ENCODE data around the gene CCDC159. TPM values are rescaled to one million over a fixed set of nuclear protein-coding genes. Genes with fewer than 3 reads are reported as not detected.

CCDC159 gene
- total and polyA plus RNA-seq, 2 of the 13 experiments (the other 11 are each of a cell fraction or from before 2014, with no cell fraction given), result 1.7 to 6.3 TPM

GRCh38 chr19:11324748-11325389, 21.4 kb upstream of the CCDC159 start:
- no TSS peak for BruUV-seq (replicated peaks)
- H3K36me3 ChIP-seq (replicated peaks in 1 of 2; ENCODE audit: control insufficient read depth in 1 of 2, insufficient read depth in 2 of 2, low read length in 2 of 2), result no peaks in the 10 kb centered on the region
- no peaks in the 10 kb centered on the region for H3K27me3 ChIP-seq (ENCODE audit: control insufficient read depth in 1 of 2, insufficient read depth in 2 of 2, low read length in 2 of 2)
- no peaks in the 10 kb centered on the region for H3K9me3 ChIP-seq (ENCODE audit: low read length)
- peak overlapping the region; percentile 68 for H3K4me2 ChIP-seq (ENCODE audit: low read depth, low read length)
- ChIA-PET CTCF (ENCODE audit: low intra/inter-chr PET ratio, low total read pairs) (no interaction called here), POLR2A (interaction anchor here (1.0 to 2.3 kb wide), 4 partner anchors 8 to 50 kb away, joined by 4 to 10 read pairs (median 4); partner anchors contain the start of genes CCDC159, RAB3D, SWSAP1 and TMEM205)
- no peaks in the 10 kb centered on the region for H3K79me2 ChIP-seq (ENCODE audit: insufficient read depth, low read length)
- H3K27ac ChIP-seq (ENCODE audit: extremely low read length, insufficient read depth, low read length), result peak overlapping the region; percentile 45
- DNase-seq (ENCODE audit: low spot score) (no peak), ATAC-seq (no peak), FAIRE-seq (no peak)
- in situ Hi-C loops (cut with HindIII; ENCODE audit: extremely low pct_ligation_motif_present, low pct_unique_long_range_greater_than_20kb) (no loop called here), intact Hi-C loops (cut with micrococcal nuclease; ENCODE audit: unreplicated experiment) (no loop called here)
- H4K20me1 ChIP-seq (ENCODE audit: insufficient read depth, low read length), result no peaks in the 10 kb centered on the region
- H3K4me3 ChIP-seq (replicated peaks in 1 of 3; ENCODE audit: insufficient read depth in 1 of 3, low read depth in 2 of 3, low read length in 3 of 3), result no peak overlapping the region
- WGBS (ENCODE audit: low lambda C conversion rate), result 82% methylated on average over 16 of the region's 17 CpGs
- peak; percentile 25; the same call in 1 of the 2 replicates for TF ChIP-seq ZNF768 (CRISPR knock-in tag; IDR thresholded peaks at IDR 0.05)
- no peak for TF ChIP-seq HNRNPH1 (optimal IDR thresholded peaks at IDR 0.05; ENCODE audit: low read depth, low read length)
- TF ChIP-seq ZZZ3 (CRISPR knock-in tag; IDR thresholded peaks at IDR 0.05; ENCODE audit: borderline replicate concordance), result no peak
- TF ChIP-seq ZFP91 (CRISPR knock-in tag; IDR thresholded peaks at IDR 0.05; ENCODE audit: borderline replicate concordance), result 0 out of 2 replicates have a peak, but pooled peaks have one; percentile 28
- TF ChIP-seq ZNF564 (CRISPR knock-in tag; IDR thresholded peaks at IDR 0.05), result no peak
- peaks cover 35% of the 10 kb centered on the region for H3K4me1 ChIP-seq (ENCODE audit: insufficient read depth, low read length)
- H2AFZ ChIP-seq (ENCODE audit: low read length), result no peak overlapping the region
- no peak overlapping the region for H3K9ac ChIP-seq (ENCODE audit: insufficient read depth, low read depth, low read length)

- Histone ChIP-seq H2AFZ (ENCODE audit: low read length) (no peak overlapping the region), H3K79me2 (ENCODE audit: insufficient read depth, low read length) (no peaks in the 10 kb centered on the region), H3K27ac (ENCODE audit: extremely low read length, insufficient read depth, low read length) (no peak overlapping the region), H3K4me3 (replicated peaks in 1 of 3; ENCODE audit: insufficient read depth in 1 of 3, low read depth in 2 of 3, low read length in 3 of 3) (no peak overlapping the region), H3K36me3 (replicated peaks in 1 of 2; ENCODE audit: control insufficient read depth in 1 of 2, insufficient read depth in 2 of 2, low read length in 2 of 2) (no peaks in the 10 kb centered on the region), H3K9ac (ENCODE audit: insufficient read depth, low read depth, low read length) (no peak overlapping the region), H4K20me1 (ENCODE audit: insufficient read depth, low read length) (no peaks in the 10 kb centered on the region), H3K9me3 (ENCODE audit: low read length) (no peaks in the 10 kb centered on the region), H3K4me2 (ENCODE audit: low read depth, low read length) (no peak overlapping the region), H3K4me1 (ENCODE audit: insufficient read depth, low read length) (peaks cover 35% of the 10 kb centered on the region), H3K27me3 (ENCODE audit: control insufficient read depth in 1 of 2, insufficient read depth in 2 of 2, low read length in 2 of 2) (no peaks in the 10 kb centered on the region)
- WGBS (ENCODE audit: low lambda C conversion rate), result 96% methylated on average over 7 of the region's 7 CpGs
- intact Hi-C loops (cut with micrococcal nuclease; ENCODE audit: unreplicated experiment), result no loop called here
- ATAC-seq (no peak), FAIRE-seq (no peak), DNase-seq (ENCODE audit: low spot score) (no peak)
- no TSS peak for BruUV-seq (replicated peaks)
- ChIA-PET CTCF (ENCODE audit: low intra/inter-chr PET ratio, low total read pairs) (no interaction called here), POLR2A (interaction anchor here (2.3 kb wide), 1 partner anchor 49 kb away, joined by 10 read pairs; the partner anchor contains the start of gene SWSAP1)
- no peak for TF ChIP-seq ZNF3 (CRISPR knock-in tag; IDR thresholded peaks at IDR 0.05)
- TF ChIP-seq IRX3 (CRISPR knock-in tag; IDR thresholded peaks at IDR 0.05; ENCODE audit: borderline replicate concordance, low read depth), result no peak
- TF ChIP-seq HMGXB3 (CRISPR knock-in tag; IDR thresholded peaks at IDR 0.05; ENCODE audit: borderline replicate concordance), result no peak
- TF ChIP-seq TOE1 (CRISPR knock-in tag; IDR thresholded peaks at IDR 0.05), result no peak
- TF ChIP-seq ZMYM3 (CRISPR knock-in tag; IDR thresholded peaks at IDR 0.05), result peak; percentile 49; the same call in 1 of the 2 replicates
- TF ChIP-seq ZNF629 (CRISPR knock-in tag; conservative IDR thresholded peaks at IDR 0.05), result peak; percentile 91
- in situ Hi-C loops (cut with HindIII; ENCODE audit: extremely low pct_ligation_motif_present, low pct_unique_long_range_greater_than_20kb), result no loop called here
These were observed 20.8 kb upstream of the CCDC159 start for GRCh38 chr19:11325544-11325943.
